EH (cell line): ENCODE measurements around the gene MSRB3.

ENCODE experiments used
- DNase-seq: peaks from one replicate; pipeline ENCODE4 v3.0.0-alpha.2; 2015; ENCODE audit warnings: low read depth

Gene MSRB3

GRCh38 chr12:65499167-65499566 lies 220.7 kb downstream of the MSRB3 start:
- no peak for DNase-seq

GRCh38 chr12:65500091-65500900 lies 221.8 kb downstream of the MSRB3 start:
- peak; percentile 83 for DNase-seq

- peak; percentile 34 for DNase-seq
Observed at GRCh38 chr12:65501093-65501621, 222.7 kb downstream of the MSRB3 start.

GRCh38 chr12:65501935-65502334 lies 223.5 kb downstream of the MSRB3 start:
- no peak for DNase-seq

GRCh38 chr12:65504417-65504816 lies 225.9 kb downstream of the MSRB3 start:
- no peak for DNase-seq

- no peak for DNase-seq
Observed at GRCh38 chr12:65505386-65506121, 227.1 kb downstream of the MSRB3 start.

GRCh38 chr12:65508276-65509035 lies 230.0 kb downstream of the MSRB3 start:
- no peak for DNase-seq

- no peak for DNase-seq
Observed at GRCh38 chr12:65510007-65510406, 231.5 kb downstream of the MSRB3 start.

- DNase-seq: no peak
Observed at GRCh38 chr12:65510584-65511050, 232.1 kb downstream of the MSRB3 start.

GRCh38 chr12:65511134-65511834 lies 232.8 kb downstream of the MSRB3 start:
- DNase-seq: no peak

GRCh38 chr12:65511912-65512311 lies 233.4 kb downstream of the MSRB3 start:
- DNase-seq: no peak
